Measurements from ENCODE around the gene ECPAS.

ECPAS gene

GRCh38 chr9:111414406-111414805 lies 69.8 kb downstream of the ECPAS start:
- TF ChIP-seq REST (IDR thresholded peaks at IDR 0.05; ENCODE audit: insufficient read depth in 1 of 2, low read depth in 2 of 2, low read length in 2 of 2) (no peak), POLR2AphosphoS5 (IDR thresholded peaks at IDR 0.05; ENCODE audit: low read depth, low read length) (no peak), FOXP2 (optimal IDR thresholded peaks at IDR 0.05; ENCODE audit: borderline replicate concordance, extremely low read depth, extremely low read length, insufficient read depth) (no peak), TAF1 (IDR thresholded peaks at IDR 0.05; ENCODE audit: borderline replicate concordance, insufficient read depth, low read length) (no peak), SIN3A (IDR thresholded peaks at IDR 0.05; ENCODE audit: borderline replicate concordance, insufficient read depth, low read length) (no peak)

- TF ChIP-seq SIN3A (IDR thresholded peaks at IDR 0.05; ENCODE audit: borderline replicate concordance, insufficient read depth, low read length) (no peak), FOXP2 (optimal IDR thresholded peaks at IDR 0.05; ENCODE audit: borderline replicate concordance, extremely low read depth, extremely low read length, insufficient read depth) (no peak), TAF1 (IDR thresholded peaks at IDR 0.05; ENCODE audit: borderline replicate concordance, insufficient read depth, low read length) (no peak), REST (IDR thresholded peaks at IDR 0.05; ENCODE audit: insufficient read depth in 1 of 2, low read depth in 2 of 2, low read length in 2 of 2) (no peak), POLR2AphosphoS5 (IDR thresholded peaks at IDR 0.05; ENCODE audit: low read depth, low read length) (no peak)
These were observed 70.2 kb downstream of the ECPAS start for GRCh38 chr9:111413996-111414395.

- TF ChIP-seq REST (IDR thresholded peaks at IDR 0.05; ENCODE audit: insufficient read depth in 1 of 2, low read depth in 2 of 2, low read length in 2 of 2) (no peak), TAF1 (IDR thresholded peaks at IDR 0.05; ENCODE audit: borderline replicate concordance, insufficient read depth, low read length) (no peak), SIN3A (IDR thresholded peaks at IDR 0.05; ENCODE audit: borderline replicate concordance, insufficient read depth, low read length) (no peak), FOXP2 (optimal IDR thresholded peaks at IDR 0.05; ENCODE audit: borderline replicate concordance, extremely low read depth, extremely low read length, insufficient read depth) (no peak), POLR2AphosphoS5 (IDR thresholded peaks at IDR 0.05; ENCODE audit: low read depth, low read length) (no peak)
These were observed 71.9 kb downstream of the ECPAS start for GRCh38 chr9:111412280-111412679.

- no peak for TF ChIP-seq FOXP2 (optimal IDR thresholded peaks at IDR 0.05; ENCODE audit: borderline replicate concordance, extremely low read depth, extremely low read length, insufficient read depth)
These were observed 72.9 kb downstream of the ECPAS start for GRCh38 chr9:111411266-111411665.

GRCh38 chr9:111407813-111408212 lies 76.4 kb downstream of the ECPAS start:
- no peak for TF ChIP-seq FOXP2 (optimal IDR thresholded peaks at IDR 0.05; ENCODE audit: borderline replicate concordance, extremely low read depth, extremely low read length, insufficient read depth)
- no peak for TF ChIP-seq SIN3A (IDR thresholded peaks at IDR 0.05; ENCODE audit: borderline replicate concordance, insufficient read depth, low read length)
- TF ChIP-seq POLR2AphosphoS5 (IDR thresholded peaks at IDR 0.05; ENCODE audit: low read depth, low read length), result no peak
- TF ChIP-seq TAF1 (IDR thresholded peaks at IDR 0.05; ENCODE audit: borderline replicate concordance, insufficient read depth, low read length), result no peak
- no peak for TF ChIP-seq REST (IDR thresholded peaks at IDR 0.05; ENCODE audit: insufficient read depth in 1 of 2, low read depth in 2 of 2, low read length in 2 of 2)
